ENCODE measurements around the gene OPHN1.
A peak's percentile ranks its signal among the peaks of the same experiment; 100 is the strongest.
"Not testable (repeated sequence)": the region's sequence is repeated elsewhere in the genome, so short reads cannot be mapped to it uniquely, and the experiment has no call there.

The OPHN1 gene

GRCh38 chrX:68354879-68355628 is 78.2 kb downstream of the OPHN1 start:
- no peak for DNase-seq

DNA sequence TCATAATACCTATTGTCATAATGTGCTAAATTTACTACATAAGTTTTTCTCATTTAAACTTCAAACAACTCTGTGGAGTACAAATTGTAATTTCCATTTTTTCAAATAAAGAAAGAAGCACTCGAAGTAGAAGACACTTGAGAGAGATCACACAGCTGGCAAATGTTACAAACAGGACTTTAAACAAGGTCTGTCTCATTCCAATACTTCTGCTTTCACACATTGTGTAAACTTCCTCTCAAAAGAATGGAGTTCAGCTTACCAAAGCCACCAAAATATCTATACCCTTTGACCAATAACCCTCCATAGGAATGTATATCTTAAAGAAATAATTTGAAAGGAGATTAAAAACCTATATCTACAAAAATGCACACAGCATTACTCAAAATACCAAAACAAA is 88.3 kb downstream of the OPHN1 start:
- no peak for DNase-seq

GRCh38 chrX:68343551-68343950 is 89.7 kb downstream of the OPHN1 start:
- DNase-seq, result peak; percentile 2

GRCh38 chrX:68332201-68332731 is 101.0 kb downstream of the OPHN1 start:
- DNase-seq, result no peak

GRCh38 chrX:68326841-68327240 is 106.5 kb downstream of the OPHN1 start:
- not testable (repeated sequence) for DNase-seq

- DNase-seq, result peak; percentile 81
These were observed 125.5 kb downstream of the OPHN1 start for GRCh38 chrX:68307769-68308168.

DNA sequence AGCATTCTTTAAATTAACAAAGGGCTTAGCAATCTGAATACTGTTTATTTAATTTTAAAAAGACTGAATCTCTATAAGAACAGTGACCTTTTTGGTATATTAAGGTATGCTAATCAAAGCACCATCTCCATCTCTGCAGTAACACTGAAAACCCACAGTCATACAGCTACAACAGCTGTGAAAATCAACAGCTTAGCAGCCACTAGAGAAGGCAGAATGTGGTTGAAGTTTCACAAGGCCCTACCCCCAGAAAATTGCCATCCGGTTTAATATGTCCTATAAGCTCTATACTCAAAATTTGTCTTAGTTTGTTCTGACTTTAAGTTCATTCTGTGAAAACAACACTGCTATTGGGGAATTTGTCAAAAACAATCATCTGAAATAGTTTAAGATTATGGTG is 128.7 kb downstream of the OPHN1 start:
- no peak for DNase-seq

DNA sequence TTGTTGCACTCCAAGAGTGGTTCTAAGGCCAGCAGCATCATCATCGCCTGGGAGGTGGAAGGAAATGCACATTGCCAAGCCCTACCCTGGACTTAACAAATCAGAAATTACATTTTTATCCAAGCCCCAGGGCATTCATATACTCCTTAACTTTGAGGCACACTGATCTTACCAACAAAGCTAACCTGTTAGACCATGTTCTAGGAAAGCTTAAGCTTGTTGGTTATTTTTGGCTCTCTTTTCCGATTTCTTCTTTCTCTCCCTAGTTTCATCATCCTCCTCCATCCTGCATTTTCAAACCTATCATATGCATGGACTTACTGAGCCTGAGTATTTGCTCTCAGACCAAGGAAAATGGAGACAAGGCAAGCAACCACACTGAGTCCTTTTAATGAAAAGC is 133.4 kb downstream of the OPHN1 start:
- no peak for DNase-seq

DNA sequence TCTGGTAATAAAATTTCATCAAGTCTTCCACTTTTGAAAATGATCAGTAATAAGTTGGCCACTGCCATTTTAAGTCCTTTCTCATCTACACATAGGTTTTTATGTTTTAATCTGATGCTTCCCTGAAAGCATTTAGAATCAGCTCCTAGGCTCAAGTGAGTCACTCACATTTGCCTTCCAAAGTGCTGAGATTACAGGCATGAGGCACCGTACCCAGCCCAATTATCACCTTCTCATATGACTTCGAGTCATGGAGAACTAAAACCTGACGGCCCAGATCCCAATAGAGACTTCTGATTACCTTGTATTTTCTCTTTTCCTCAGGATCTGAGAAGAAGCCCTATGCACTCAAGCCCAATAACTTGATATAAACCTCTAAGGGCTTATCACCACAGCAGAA is 140.8 kb downstream of the OPHN1 start:
- peak; percentile 5 for DNase-seq

- no peak for DNase-seq
These were observed 145.2 kb downstream of the OPHN1 start for GRCh38 chrX:68288127-68288526.

GRCh38 chrX:68287419-68287818 is 145.9 kb downstream of the OPHN1 start:
- no peak for DNase-seq

DNA sequence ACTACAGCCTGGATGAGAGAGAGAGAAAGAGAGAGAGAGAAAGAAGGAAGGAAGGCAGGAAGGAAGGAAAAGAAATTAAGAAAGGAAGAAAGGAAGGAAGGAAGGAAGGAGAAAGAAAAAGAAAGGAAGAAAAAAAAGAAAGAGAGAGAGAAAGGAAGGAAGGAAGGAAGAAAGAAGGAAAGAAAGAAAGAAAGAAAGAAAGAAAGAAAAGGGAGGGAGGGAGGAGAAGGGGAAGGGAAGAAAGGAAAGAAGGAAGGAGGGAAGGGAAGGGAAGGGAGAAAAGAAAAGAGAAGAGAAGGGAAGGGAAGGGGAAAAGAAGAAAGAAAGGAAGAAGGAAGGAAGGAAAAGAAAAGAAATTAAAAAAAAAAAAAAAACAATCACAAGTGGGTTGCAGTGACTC is 146.3 kb downstream of the OPHN1 start:
- DNase-seq, result no peak

GRCh38 chrX:68286076-68286475 is 147.2 kb downstream of the OPHN1 start:
- DNase-seq, result no peak

DNA sequence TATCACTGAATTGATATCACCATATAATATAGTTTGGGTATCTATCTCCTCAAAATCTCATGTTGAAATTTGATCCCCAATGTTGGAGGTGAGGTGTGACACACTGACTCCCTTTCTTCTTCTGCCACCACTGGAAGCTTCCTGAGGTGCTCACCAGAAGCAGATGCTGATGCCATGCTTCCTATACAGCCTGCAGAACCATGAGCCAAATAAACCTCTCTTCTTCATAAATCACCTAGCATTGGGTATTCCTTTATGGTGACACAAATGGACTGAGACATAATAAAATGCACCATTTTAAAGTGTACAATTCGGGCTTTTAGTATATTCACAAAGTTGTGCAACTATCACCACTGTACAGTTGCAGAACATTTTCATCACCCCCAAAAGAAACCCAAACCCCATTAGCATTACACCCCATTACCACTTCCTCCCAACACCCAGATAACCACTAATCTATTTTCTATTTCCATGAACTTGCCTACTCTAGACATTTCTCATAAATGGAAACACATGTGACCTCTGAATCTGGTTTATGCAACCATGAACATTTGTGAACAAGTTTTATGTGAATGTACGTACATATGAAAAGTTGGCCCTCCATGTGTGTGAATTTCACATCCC is 148.9 kb downstream of the OPHN1 start:
- DNase-seq, result no peak

DNA sequence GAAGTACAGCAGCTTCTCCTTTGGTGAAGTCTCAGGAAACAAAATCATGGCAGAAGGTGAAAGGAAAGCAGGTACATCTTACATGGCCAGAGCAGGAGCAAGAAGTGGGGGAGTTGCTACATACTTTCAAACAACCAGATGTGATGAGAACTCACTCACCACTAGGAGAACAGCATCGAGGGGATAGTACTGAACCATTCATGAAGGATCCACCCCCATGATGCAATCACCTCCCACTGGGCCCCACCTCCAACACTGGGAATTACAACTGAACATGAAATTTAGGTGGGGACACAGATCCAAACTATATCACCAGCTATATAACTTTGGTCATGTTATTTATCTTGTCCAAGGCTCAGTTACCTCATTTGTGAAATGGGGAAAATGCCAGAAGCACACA is 159.4 kb downstream of the OPHN1 start:
- no peak for DNase-seq

- not testable (repeated sequence) for DNase-seq
These were observed 168.5 kb downstream of the OPHN1 start for GRCh38 chrX:68264793-68265192.

DNA sequence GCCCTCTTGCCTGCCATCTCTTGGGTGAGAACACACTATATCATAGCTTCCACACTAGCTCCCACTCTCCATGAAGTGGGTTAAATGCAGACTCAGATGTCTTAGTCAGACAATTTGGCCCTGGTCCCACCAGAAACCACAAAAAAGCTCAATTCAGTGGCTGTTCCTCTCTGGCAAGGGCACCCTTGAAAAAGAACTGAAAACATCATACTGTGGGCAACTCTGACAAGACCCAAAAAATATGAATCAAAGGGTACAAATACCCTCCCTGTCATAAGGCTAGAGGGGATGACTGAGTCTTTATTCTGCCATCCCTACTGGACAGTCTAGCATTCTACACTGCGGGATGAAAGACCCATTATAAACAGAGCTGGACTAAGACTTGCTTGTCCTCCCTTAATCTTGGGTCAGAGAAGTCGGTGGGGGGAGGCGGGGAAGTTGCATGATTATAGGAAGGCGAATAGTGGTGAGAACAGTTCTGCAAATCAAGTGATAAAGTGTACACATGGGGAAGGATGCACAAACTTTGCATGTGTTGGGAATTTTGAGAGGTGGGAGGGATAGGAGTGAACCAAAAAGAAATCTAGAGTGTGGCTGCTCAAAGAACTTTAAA is 172.1 kb downstream of the OPHN1 start:
- DNase-seq, result peak; percentile 28

GRCh38 chrX:68256990-68257389 is 176.3 kb downstream of the OPHN1 start:
- DNase-seq, result no peak

DNA sequence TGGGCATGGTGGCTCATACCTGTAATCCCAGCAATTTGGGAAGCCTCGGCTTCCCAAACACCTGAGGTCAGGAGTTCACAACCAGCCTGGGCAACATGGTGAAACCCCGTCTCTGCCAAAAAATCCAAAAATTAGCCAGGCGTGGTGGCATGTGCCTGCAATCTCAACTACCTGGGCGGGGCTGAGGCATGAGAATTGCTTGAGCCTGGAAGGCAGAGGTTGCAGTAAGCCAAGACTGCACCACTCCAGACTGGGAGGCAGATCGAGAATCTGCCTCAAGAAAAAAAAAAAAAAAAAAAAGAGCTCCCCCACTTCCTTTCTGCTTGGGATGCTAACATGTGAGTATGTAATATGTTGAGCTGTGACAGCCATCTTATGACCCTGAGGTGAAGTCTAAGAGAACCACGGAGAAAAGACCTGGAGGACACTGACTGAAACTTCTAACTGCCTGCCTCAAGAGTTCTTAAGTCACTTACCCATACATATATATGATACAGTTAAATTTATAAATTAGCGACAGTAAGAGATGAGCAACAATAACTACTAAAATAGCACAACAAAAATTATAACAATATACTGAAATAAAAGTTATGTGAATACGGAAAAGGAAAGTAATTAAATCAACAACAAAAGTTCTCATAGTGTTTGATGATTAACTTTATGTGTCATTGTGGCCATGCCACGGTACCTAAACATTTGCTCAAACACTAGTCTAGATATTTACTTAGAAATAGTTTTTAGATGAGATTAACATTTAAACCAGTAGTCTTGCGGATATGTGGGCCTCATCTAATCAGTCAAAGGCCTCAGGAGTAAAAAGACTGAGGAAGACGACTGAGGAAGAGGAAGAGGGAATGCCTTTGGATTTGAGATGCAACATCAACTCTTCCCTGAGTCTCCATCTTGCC is 178.3 kb downstream of the OPHN1 start:
- no peak for DNase-seq

- DNase-seq, result no peak
These were observed 180.6 kb downstream of the OPHN1 start for GRCh38 chrX:68252664-68253063.

- DNase-seq, result no peak
These were observed 183.4 kb downstream of the OPHN1 start for GRCh38 chrX:68249903-68250302.

DNA sequence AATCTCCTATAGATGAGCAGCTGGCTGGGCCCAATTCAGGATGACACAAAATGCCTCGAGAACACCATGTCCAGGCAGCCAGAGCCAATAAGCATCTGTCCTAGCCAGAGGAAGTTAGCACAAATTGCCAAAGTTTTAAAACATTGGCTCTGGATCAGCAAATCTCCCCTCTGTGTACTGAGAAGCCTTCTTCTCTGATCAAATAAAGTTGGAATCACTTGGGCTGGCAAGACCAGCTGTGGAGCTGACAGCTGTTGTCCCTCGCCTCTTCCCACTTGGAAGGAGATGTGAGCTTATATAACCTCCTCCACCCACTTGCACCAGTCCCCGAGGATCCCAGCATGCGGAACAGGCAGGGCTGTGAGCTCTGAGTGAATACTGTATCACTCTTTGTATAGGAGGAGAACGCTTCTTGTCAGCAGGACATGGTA is 183.9 kb downstream of the OPHN1 start:
- DNase-seq, result no peak

- no peak for DNase-seq
These were observed 194.7 kb downstream of the OPHN1 start for GRCh38 chrX:68238568-68238967.
